Middle frontal gyrus (tissue), 1 donor: ENCODE data around the gene PIP4K2A.

Source experiments
- DNase-seq: peaks from one replicate; pipeline ENCODE4 v3.0.0-alpha.2; 2015; ENCODE audit warnings: low spot score; ENCODE audit errors: extremely low spot score

PIP4K2A gene

DNA sequence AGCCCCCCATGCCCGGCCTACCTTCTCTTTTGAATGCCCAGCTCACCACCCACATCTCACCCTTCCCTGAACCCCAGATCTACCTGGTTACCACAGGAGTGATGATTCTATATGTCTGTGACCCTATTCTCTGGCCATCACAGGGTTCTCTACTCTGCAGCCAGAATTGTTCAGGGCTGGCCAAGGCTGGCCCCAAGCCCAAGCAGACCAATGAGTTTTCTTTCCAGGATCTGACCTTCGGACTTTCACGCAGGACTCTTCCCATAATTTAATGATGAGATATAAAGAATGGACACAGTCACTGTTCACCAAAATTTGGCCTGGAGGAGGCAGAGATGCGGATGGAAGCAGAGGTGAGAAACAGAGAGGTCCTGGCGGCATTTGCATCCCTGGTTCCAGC, 72.6 kb downstream of the PIP4K2A start:
- no peak for DNase-seq

- DNase-seq: no peak
Observed at GRCh38 chr10:22640359-22640758, 74.0 kb downstream of the PIP4K2A start.

DNA sequence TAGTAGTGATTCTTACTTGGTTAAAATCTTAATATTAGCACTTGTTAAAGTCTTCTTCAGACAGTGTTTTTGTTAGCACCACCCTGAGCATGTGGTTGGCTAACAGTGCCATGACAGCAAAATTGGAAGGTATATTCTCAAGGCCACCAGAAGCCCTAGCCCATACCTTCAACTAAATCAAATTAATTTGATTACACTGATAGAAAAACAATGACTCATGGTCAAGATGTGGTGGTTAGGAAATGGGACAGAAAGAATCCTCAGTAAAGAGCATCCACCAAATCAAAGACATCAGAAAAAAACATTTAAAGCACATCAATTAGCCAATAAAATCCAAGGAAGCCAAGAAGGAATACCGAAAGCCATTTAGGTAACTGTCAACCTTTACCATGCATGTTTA, 75.5 kb downstream of the PIP4K2A start:
- DNase-seq: no peak

DNA sequence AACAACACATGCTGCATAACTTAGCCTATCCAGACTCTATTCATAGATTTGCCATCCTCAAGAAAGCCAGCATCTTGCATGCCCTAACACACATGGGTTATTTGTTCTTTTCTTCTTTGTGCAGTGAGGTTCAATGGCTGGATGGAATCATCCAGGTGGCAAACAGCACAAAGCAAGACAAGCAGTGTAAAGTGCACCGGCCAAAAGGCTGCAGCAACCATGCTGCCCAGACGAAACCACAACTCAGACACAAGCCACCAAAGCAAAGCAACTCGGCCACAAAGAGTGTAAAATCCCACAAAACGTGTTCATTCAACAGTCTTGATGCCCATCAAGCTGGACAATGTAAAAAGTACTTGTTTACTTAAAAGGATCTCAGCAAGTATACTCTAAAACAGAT, 76.9 kb downstream of the PIP4K2A start:
- no peak for DNase-seq

DNA sequence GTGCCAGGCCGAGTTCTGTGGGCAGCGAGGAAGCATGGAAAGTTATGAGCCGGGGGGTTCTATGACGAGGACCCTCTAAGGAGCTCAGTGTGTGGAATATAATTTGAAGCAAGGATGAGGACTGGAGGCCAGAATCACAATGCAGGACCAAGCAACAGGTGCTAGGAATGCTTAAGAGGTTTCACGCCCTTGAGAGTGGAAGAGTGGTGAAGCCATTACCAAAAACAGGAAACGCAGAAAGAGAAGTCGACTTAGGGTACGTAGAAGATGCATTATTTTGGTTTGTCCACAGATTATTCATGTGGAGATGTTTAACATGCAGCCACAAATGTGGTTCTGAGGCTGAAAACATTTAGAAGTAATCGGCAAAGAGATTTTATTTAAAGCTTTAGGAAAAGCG, 78.7 kb downstream of the PIP4K2A start:
- no peak for DNase-seq

- DNase-seq: no peak
Observed at GRCh38 chr10:22634606-22635459, 79.5 kb downstream of the PIP4K2A start.

DNA sequence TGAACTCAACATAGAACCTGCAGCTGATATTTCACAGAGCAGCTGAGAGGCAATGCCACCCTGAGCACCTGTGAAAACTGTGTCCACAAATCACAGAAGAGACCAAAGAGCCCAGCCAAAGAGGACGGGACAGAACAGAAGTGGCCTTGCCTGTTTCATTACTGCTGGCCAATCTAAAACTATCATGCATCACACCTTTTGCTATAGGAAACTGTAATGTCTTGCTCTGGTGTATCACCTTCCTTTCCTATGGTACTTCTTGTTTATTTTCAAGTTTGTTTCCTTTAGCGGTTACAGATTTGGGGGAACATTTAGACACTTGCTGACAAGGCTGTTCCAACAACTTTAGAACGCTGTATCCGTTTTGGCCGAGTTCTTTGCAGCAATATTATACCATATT, 80.3 kb downstream of the PIP4K2A start:
- DNase-seq: no peak

DNA sequence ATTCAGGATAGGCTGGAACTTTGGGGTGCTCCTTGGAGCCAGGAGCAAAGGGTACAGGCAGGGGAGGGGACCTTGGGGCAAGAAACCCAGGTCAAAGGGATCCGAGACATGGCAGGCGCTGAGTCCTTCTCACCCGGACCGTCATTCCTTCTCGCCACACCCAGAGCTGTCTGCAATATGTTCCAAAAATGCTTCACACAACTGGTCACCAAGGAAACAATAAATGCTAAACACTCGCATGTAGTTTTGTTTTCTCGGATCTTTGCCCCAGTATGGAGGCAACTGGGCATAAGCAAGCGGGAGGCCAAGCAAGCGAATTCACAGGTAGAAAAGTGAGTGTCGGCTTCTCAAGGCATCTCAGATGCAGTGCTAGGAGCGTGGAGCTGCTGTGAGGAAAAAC, 80.8 kb downstream of the PIP4K2A start:
- no peak for DNase-seq

DNA sequence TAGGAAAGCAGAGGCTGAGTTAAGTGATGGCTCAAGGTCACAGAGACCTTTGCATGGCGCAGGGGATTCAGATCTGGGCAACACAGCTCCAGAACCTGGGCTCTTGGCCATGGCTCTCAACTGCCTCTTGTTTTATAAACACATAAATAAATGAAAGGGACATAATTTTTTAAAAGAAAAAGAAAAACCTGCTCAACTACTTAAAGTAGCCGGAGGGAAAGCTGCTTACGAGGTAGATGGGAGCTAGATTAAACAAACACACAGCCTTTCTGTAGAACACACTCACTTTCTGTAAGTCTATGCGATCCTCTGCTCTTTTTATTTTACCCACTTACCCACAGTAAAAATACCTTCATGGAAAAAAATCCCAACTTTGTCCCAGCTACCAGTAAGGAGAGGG, 81.3 kb downstream of the PIP4K2A start:
- no peak for DNase-seq

DNA sequence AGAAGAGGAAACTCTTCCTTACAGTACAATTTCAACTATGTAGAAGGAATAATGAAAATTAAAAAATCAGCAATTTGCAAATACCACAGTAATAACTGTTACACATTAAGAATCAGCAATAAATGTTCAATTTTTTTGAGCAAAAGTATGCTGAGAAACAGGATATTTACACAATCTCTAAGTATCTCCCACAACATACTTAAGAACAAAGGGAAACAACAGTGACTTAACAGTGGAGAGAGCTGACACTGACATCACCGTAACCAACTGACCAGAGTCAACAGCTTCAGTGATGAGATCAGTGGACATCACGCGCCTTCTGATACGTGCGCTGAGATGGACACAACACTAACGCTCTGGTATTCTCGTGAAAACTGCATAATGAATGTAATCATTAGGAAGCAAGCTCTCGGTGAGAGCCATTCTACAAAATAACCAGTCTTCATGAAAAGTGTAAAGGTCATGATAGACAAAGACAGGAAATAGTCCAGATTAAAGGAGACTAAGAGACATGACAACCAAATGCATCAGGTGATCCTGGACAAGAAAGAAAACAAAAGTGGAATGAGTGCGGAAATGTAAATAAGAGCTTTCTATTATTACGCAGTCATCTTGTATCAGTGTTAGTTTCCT, 82.6 kb downstream of the PIP4K2A start:
- DNase-seq: peak; percentile 68

DNA sequence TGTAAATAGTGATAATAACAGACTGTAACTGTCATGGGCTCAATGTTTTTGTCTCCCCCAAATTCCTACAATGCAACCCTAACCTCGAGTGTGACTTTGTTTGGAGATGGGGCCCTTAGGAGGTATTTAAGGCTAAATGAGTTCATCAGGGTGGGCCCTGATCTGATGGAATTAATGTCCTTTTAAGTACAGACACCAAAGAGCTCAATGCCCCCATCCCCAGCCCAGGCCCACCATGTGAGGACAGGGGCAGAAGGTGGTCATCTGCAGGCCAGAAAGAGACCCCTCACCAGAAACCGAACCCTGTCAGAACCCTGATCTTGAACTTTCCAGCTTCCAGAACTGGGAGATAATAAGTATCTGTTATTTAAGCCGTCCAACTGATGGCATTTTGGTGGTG, 83.2 kb downstream of the PIP4K2A start:
- DNase-seq: no peak

DNA sequence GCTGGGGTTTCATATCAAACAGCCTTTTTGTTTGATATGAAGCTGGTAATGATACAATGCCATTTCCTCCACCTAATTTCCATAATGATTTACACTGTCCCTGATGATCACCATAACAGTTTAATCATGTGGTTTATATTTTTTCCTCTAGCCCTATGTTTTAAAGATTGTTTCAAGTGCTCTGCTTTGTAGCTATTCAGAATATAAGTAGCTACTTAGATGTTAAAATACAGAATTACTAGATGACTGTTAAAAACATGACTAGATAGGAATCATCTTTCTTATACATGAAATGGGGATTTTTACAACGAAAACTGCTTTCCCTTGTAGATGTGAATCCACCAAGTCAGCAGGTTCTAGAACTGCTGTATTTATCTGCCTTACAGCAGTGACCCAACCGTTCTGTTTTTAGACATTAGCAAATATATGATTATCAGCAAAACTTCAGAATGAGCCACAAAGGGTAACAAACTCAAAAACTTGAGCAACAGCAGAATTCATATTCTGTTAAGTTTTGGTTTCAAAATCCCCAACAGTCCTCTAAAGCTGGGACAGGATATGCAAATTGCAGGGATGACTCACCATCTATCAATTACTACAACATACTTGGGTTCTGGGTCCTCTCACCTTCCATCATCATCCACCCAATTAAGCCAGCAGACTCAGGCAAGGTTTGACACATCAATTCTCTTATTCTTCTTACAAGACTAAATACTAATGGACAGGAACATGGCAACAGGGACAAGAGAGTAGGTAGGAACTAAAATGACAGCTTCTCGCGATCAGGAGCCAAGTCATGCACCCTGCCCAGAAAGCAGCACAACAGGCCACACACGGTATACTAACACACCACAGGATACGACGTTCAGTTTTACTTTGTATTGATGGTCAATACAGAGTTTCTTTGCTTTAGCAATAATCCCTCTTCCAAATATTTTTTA, 83.9 kb downstream of the PIP4K2A start:
- no peak for DNase-seq

GRCh38 chr10:22629852-22630233, 84.5 kb downstream of the PIP4K2A start:
- DNase-seq: no peak

DNA sequence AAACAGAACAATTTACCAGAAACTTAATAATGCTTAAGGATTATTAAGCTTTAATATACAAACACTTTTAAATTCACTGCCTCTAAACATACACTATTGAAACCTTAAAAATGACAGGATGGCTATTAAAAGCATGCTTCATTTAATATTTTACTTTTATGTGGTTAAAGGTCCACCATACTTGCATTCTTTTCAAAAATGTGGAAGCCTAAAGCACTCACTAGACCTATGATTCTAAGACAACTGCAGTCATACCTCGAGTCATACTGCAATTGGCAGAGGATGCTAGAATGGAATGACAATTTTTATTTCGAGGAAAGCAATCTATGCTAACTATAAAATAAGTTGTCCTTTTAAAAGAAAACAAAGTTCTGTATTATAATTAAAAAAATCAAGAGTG, 85.3 kb downstream of the PIP4K2A start:
- no peak for DNase-seq

GRCh38 chr10:22628309-22628708, 86.1 kb downstream of the PIP4K2A start:
- DNase-seq: no peak

DNA sequence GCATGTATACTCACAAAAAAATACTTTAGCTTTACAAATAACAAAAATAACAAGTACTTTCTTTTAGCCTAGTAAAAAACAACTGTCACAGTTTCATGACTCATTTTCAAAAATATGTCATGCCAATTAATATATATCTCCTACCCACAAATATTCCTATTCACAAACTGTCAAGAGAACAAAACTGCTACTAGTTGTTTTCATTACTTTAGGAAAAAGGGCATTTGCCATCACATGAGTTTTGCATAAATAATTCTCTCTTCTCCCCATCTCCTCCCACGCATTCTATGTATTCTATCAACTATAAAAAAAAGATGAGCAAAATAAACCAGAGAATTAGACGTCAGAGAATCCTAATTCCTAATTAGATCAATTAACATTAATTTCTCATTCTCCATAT, 87.6 kb downstream of the PIP4K2A start:
- no peak for DNase-seq

GRCh38 chr10:22625516-22626290, 88.7 kb downstream of the PIP4K2A start:
- DNase-seq: no peak

GRCh38 chr10:22624287-22624738, 90.1 kb downstream of the PIP4K2A start:
- no peak for DNase-seq

GRCh38 chr10:22623633-22624253, 90.6 kb downstream of the PIP4K2A start:
- no peak for DNase-seq

DNA sequence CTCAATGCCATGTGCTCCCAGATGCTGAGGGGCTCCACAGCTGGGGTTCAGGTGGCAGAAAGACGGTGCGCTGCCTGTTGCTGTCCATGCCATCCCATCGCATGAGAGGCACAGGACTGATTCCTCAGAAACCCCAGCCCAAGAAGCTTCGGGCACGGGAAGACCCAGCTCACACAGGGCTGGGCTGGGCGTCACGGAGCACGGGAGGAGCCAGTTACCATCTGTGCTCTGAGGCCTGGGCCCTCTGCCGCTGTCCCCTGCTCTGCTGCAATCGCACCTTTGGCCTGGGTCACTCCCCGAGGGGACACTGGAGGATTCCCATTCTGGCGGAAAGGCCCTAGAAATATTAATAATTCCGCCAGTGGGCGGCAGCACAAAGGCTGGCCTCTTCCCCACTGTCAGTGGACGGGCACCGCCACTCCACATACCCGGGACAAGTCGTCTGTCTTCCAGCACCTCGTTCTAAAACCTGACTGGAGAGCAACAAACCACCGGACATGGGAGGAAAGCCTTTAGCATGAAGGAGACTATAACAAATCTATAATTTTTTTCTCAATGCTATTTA, 92.1 kb downstream of the PIP4K2A start:
- no peak for DNase-seq
